NCI-H82 treated with DMSO at 0.1 percent for 48 hours (cell line): ENCODE measurements around the gene BCAS4.

Experiments used
- DNase-seq: peaks from one replicate; lab custom pipeline; 2025; ENCODE audit not compliant: unreplicated experiment; lab: John Stamatoyannopoulos, UW

BCAS4 gene

DNA sequence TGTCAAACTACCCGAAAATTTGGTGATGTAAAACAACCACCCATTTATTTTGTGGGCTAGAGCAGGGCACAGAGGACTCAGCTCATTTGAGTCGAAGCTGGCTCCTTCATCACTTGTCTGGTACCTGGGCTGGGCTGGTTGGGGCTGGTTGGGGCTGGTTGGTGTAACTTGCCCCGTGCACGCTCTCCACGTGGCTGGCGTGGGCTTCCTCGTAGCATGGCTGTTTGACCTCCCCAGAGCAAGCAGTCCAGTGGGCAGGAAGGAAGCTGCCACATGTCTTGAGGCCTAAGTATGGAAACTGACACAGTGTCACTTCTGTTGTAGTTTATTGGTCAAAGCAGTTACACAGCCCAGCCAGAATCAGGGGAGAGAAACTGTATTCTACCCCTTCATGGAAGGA is 27.1 kb downstream of the BCAS4 start:
- DNase-seq: no peak

DNA sequence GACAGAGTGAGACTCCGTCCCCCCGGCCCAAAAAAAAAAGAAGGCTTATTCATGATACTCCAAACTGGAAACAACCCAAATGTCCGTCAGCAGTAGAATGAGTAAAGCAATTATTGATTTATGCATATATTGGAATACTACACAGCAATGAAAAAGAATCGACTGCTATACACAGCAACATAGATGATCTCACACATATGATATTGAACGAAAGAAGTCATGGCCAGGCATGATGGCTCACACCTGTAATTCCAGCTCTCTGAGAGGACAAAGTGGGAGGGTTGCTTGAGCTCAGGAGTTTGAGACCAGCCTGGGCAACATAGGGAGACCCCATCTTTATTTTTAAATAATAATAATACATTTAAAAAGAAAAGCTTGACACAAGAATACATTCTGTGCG is 28.5 kb downstream of the BCAS4 start:
- DNase-seq: no peak

DNA sequence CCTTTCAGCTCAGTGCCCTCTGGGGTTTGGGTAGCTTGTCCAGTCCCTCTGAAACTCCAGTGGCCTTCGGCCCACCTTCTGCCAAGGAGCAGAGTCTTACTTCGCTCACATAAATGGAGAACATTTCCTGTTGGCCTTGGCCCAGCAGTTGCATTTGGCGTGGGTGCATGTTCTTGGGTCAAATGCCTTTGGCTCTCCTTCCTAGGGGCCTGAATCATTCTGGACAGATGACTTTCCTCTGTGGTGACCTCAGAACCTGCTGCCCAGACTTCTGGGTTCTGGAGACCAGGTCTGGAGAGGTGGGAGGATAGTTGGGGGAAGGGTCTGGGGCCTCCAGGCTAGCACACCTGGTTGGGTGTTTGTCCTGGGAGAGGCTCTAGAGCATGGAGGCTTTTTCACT is 29.3 kb downstream of the BCAS4 start:
- DNase-seq: no peak

DNA sequence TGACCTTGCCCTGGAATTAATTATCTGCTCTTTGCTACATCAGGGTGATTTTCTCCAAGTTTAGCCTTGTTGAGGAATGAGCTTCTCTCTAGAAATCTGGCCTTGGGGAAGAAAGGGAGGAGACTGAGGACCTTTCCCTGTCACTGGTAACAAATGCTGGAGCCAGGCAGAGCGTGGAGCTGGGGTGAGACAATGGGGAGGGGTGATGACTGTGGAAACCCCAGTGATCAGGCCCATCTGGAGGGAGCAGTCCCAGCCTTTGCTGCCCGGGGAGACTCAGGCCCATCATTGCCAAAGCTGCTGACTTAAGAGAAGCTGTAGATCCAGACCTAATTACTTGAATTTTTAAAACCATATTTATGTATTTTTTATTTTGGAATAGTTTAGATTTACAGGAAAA is 31.3 kb downstream of the BCAS4 start:
- DNase-seq: no peak

DNA sequence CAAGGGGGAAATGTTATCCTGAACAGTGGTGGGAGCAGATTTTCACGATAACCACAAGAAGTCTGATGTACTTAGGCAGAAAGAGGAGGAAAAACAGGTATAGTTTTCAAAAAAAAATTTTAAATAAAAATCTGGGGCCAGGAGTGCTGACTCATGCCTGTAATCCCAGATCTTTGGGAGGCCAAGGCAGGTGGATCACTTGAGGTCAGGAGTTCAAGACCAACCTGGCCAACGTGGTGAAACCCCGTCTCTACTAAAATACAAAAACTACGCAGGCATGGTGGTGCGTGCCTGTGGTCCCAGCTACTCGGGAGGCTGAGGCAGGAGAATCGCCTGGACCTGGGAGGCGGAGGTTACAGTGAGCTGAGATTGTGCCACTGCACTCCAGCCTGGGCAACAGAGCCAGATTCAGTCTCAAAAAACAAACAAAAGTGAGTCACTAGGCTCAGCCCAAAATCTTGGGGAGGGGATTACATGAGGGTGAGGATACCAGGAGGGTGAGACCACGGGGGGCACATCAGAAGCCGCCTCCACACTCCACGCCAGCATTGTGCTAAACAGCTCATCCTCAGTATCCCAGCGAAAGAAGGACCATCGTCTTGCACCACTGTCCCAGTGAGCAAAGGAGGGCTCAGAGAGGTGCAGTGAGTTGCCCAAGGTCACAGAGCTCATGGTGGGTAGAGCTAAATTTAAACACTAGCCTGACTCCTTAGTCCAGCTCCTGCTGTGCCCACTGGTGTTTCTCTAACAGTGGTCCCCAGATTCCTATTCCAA is 33.7 kb downstream of the BCAS4 start:
- no peak for DNase-seq

DNA sequence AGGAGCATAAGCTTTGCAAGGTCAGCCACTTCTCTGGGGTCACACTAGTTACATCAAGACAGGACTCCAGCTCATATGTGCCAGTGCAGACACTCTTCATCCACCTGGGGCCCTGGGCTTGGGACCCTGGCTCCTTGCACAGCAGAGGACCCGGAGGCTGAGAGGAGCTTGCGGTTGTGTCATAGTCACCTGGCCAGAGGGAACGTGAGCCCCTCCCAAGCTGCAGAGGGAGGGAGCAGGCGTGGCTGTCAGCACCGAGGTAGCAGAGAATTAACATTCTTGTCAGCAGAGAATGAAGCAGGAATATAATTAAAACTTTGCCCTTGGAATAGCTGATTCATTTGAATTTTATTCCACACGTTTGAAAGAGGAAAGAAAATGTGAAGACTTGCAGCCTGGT is 36.8 kb downstream of the BCAS4 start:
- DNase-seq: no peak

DNA sequence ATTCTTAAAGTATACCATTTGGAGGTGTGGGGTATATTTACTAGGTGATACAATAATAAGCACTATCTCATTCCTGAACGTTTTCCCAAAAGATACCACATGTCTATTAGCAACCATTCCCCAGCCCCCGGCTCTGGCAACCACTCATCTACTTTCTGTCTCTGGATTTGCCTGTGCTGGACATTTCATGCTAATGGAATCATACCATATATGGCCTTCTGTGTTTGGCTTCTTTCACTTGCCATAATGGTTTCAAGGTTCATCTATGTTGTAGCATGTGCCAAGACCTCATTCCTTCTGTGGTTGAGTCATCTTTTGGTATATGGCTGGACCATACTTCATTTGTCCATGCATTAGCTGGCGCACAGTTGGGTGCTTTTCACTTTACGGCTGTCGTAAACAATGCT is 39.7 kb downstream of the BCAS4 start:
- DNase-seq: no peak

DNA sequence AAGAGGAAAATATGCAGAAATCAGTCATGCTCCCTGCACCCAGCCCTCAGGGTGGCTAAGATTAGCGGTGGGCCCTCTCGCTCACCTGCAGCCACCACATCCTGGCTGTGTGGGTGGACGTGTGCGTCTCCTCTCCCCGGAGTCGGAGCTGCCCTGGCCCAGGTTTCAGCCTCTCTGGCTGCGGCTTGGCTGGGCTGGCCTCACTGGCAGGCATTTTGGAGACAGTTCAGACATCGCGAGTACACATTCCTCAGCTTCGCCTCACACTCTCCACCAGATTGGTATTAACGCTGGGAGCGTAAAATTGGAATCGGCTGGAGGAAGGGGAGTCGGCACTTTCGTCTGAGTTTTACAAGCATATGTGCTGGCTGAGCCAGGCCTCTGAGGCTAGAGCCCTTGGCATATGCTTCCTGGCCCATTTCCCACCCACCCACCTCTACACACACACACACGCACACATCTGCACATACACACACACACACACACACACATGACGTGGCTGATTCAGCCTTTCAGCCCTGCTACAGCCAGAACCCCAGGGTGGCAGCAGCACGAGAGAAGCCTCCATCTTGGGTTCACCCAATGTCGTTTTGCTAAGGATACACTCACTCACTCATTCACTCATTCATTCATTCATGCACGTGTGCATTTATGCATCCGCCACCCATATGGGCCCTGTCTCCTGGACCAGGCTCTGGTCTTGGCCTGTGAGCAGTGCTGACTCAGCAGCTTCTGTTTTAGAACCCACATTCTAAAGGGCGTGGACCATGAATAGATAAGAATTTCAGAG is 42.9 kb downstream of the BCAS4 start:
- DNase-seq: no peak

DNA sequence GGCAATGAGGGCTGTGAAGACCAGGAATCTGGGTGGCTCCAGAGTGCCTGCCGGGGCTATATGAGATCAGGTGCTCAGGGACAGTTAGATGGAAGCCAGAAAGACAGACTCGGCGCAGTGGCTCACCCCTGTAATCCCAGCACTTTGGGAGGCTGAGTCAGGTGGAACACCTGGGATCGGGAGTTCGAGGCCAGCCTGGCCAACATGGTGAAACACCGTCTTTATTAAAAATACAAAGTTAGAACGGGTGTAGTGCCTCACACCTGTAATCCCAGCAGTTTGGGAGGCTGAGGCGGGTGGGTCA is 43.4 kb downstream of the BCAS4 start:
- no peak for DNase-seq

DNA sequence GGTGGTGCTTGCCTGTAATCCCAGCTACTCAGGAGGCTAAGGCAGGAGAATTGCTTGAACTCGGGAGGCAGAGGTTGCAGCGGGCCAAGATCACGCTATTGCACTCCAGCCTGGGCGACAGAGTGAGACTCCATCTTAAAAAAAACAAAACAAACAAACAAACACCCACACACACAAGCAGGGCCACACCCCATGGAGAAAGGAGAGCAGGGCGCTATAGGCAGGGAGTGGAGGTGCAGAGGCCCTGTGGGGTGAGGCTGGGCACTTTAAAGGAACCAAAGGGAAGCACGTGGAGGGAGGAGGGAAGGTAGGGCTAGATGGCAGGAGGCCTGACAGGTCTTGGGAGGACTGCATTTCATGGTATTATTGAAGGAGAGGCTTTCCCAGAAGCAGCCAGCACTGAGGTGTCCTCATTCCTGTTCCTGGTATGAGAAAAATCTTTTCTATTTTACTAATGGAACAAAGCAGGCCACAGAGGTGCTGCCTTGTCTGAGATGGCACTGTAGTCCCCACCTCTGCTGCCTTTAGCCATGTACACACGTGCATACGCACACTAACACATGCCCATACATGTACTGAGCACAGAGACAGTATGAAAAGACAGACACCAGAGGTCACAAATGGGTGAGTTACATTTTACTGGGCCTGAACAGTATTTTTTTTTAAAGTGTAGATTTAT is 44.0 kb downstream of the BCAS4 start:
- no peak for DNase-seq

DNA sequence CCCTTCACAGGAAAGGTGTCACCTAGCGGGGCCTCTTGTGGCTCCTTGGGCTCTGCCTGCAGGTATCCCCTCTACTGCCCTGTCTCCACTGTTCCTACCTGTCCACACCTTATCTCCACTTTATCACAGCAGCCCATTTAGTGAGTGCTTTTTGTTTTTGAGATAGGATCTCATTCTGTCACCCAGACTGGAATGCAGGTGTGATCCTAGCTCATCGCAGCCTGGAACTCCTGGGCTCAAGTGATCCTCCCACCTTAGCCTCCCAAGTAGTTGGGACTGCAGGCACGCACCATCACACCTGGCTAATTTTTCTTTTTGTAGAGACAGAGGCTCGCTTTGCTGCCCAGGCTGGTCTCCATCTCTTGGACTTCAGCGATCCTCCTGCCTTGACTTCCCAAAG is 48.0 kb downstream of the BCAS4 start:
- DNase-seq: no peak

DNA sequence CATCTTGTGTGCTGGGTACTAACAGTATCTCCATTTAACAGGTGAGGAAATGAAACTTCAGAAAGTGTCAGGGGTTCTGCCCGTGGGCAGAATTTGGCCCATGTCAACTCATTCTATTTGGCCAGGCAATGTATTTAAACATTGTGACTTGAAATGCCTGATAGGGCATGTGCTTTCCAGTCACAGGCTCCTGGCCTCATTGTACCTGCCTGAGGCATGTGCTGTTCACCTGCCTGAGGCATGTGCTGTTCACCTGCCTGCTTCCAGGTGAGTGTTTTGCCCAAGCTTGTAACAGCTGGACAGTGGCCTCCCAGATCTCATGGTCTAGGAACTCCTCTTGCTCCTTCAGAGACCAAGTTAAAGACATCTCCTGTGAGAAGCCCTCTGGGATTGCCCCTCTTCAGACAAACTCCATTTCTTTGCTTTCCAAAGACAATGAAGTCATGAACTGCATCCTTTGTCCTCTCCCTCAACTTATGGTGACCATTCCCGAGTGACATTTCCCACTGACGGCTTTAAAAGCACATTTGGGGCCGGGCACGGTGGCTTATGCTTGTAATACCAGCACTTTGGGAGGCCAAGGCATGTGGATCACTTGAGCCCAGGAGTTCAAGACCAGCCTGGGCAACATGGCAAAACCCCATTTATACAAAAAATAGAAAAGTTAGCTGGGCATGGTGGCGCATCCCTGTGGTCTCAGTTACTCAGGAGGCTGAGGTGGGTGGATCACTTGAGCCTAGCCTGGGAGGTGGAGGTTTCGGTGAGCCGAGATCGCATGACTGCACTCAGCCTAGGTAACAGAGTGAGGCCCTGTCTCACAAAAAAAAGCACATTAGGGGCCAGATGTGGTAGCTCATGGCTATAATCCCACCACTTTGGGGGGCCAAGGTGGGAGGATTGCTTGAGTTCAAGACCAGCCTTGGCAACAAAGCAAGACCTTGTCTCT is 48.7 kb downstream of the BCAS4 start:
- no peak for DNase-seq

DNA sequence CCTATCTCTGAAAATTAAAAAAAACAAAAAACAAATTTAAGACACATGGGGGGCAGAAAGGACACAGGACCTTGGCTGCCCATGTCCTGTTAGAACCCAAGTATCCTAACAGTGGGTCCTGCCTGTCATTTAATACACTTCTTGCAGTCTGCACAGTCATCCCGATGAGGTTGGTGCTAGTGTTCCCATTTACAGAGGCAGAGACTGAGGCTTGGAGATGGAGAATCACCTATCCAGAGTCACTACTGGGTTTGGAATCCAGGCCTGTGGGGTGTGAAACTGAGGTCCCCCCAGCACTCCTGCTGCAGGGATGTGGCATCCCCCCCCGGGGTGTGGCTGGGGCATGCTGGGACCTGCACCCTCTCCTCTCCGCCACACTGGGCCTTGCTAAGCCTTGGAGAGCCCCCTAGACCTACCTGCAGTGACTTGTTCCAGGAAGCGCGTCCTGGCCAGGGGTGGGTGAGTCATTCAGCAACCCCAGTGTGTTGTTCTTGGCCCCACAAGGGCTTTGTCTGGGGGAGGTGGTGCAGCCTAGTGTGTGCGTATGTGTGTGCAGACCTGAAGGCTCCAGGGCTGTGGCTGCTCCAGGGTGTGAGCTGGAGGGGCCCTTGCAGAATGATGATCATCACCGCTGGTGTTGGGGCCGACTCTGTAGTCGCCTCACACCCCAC is 49.7 kb downstream of the BCAS4 start:
- DNase-seq: no peak

DNA sequence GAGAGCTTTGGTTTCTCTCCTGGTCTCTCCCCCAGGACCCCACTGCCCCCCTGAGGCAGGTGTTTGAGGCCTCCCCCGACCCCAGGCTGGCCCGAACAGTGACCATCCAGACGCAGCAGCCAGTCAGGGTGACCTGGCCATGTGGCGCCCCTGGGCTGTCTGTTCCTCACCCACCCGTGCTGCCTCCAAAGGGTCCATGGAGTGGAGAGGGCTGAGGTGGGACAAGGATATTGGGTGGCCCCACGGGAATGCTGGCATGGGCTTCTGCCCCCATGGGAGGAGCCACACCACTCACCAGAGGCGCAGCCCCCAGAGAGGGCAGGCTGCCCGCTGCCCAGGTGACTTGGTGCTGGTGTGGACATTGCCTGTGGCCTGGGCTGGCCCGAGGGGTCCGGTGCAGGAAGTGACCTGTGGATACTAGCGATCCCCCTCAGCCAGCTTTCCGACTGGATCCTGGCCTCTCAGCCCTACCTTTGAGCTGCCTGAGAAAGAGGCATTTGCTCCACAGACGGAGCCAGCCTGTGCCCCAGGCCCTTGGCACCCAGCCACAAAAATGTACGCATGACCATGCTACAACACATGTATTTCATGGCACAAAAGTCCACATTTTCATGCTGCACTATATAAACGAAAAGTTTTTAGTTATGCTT is 50.8 kb downstream of the BCAS4 start:
- no peak for DNase-seq

DNA sequence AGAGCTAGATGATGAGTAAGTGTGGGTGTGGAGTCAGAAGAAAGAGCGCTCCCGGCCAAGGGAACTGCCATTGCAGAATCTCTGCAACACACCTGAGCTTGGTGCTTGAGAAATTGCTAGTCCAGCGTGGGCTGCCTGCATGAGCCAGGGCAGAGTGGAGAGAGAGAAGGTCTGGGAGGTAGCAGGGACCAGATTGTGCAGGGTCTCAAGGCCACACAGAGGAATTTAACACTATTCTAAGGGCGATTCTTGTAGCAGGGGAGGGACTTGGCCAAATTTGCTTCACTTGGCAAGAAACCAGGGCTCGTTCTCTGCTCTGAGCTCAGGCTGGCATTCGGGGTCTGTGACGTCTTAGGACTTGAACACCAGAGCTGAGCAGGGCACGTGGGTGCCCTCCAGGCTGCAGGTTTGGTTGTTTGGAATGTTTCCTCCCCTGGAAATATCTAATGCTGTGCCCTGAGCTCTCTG is 53.5 kb downstream of the BCAS4 start:
- DNase-seq: no peak

DNA sequence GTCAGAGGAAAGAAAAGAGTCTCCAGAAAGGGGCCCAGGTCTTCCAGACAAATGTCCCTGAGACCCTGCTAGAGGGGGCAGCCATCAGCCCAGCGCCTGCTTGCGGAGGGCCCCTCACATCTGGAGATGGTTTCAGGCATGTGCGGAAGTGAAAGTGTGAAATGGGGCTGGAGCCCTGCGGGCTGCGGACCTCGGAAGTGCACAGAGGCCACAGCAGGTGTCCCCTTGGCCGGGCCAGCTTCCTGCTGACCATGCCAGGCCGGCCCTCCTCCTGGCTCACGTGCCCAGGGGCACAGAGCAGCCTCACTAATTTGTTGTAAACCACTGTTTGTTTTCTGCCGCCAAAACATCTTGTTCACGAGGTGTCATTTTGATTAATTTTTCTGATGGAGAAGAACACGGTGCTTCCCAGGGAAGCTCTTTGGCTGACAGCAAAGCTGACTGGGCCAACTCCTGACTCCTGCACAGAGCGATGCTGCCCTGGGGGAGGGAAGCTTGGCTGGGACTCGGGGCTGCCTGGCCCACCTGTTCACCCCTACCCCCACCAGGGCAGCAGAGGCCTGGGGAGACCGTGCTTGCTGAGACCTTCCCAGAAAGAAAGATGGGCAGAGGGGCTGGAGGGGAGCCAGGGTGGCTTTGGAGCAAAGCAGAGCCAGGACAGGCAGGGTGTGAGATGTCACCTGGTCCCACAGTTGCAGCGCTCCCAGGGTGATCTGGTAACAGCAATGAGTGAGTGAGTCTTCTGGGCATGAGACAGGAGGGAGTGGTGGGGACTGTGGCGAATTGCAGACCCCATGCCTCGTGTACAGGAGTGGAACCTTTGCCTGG is 54.2 kb downstream of the BCAS4 start:
- no peak for DNase-seq

DNA sequence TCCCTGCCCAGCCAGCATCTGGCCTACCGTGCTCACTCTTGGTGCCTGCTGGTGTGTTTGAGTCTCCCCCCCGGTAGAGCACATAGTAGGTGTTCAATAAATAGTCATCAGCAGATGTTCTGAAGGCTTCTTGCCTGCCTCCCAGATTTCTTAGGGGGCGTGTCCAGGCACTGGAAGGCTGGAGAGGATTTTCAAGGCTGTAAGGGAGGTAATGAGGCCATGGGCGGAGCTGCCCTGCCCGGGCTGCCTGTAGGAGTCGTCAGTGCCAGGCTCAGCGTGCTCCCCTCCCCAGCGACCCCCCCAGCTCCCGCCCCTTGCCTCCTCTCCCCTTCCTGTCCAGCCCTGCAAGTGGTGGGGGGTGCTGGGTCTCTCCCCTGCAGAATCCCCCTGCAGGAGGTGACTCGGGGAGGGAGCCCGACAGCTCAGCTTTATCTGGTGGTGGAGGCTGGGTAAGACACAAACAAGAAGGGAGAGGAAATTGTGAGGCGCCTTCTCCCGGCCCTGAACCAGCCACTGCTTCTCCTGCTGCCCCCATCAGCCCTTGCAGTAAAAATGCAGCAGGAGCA is 55.9 kb downstream of the BCAS4 start:
- no peak for DNase-seq

DNA sequence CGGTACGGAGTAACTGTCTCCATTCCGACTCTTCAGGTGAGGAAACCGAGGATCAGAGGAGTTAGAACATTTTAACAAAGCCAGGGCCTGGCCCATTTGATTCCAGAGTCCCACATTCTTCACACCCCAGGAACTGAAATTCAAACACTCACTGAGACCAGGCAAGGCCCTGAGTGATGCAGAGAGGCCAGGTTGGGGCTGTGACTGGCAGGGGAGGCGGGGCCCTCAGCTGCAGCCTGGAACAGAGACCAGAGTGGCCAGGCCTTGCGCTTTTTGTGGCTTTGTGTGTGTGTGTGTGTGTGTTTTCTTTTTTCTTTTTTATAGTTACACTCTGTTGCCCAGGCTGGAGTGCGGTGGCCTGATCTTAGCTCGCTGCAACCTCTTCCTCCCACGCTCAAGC is 57.2 kb downstream of the BCAS4 start:
- no peak for DNase-seq
